NCI-H1105 treated with DMSO at 0.1 percent for 48 hours (cell line): ENCODE measurements around the gene DLL4.
"Not testable (repeated sequence)": the region's sequence is repeated elsewhere in the genome, so short reads cannot be mapped to it uniquely, and the experiment has no call there.

ENCODE experiments used
- DNase-seq: peaks from one replicate; lab custom pipeline; 2025; lab: John Stamatoyannopoulos, UW

The DLL4 gene

DNA sequence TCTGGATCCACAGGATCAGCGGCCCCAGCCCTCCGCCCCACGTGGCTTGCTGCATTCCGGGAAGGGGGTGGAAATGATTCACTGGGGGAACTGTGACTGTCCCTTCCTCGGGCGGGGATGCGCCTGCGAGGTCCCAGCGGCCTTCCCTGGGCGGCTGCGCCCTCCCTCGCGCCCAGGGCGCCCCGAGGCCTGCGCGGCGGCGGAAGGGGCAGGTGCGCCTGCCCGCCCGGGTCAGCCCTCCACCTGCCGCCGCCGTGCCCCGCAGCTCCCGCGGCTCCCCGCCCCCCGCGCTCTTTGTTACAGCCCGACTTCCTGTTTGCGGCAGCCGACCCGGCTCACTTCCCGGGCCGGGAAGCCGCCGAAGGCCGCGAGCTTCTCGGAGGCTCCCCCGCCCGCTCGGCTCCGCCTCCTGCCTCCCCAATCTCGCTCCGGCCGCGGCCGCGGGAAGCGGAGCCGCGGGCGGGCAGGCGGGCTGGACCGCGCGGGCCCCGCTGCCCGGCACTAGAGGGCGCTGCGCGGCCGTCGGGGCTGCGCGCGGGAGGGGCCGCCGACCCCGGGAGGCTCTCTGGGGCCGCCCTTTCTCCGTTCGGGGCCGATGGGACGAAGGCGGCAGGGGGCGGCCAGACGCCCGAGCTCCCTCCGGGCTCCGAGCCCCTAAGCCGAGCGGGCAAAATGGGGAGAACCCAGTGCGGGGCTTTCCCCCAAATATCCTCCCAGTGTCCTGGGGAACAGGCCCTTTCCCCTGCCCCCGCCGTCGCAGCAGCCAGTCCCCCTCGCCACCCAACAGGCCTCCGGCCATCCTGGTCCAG is 12.6 kb downstream of the DLL4 start:
- peak; percentile 61 for DNase-seq

DNA sequence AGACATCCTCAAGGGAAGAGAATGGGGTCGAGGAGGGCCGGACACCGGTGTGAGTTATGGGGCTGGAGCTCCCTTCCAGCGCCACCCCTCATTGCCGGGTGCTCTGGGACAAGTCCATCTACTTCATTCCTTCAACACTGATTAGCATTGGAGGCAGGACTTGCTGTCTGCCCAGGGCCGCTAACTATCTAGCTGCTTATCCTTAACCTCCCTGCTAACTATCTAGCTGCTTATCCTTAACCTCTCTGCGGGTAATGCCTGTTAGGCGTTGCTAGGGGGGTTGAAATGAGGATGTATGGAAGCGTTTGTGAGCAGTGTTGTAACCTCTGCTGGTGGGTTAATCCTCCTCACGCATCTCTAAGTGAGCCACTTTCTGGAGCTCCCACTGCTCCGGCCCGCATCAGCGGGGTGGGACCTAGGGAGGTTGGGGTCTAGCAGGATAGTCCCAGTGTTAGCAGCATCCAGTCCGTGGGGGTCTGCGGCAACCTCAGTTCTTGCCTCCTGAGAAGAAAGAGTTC is 13.3 kb downstream of the DLL4 start:
- DNase-seq: no peak

DNA sequence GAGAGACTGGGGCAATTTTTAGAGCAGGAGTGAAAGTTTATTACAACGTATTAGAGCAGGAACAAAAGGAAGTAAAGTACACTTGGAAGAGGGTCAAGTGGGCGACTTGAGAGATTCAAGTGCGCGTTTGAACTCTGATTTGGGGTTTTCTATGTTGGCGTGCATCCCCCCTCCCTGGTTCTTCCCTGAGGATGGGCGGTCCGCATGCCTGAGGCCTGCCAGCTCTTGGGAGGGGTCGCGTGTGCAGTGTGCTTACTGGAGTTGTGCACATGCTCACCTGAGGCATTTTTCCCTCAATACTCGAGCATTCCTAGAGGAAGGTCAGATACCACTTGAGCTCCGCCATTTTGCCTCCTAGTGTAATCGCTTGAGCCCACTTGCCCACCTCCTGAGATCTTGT is 13.7 kb downstream of the DLL4 start:
- no peak for DNase-seq

DNA sequence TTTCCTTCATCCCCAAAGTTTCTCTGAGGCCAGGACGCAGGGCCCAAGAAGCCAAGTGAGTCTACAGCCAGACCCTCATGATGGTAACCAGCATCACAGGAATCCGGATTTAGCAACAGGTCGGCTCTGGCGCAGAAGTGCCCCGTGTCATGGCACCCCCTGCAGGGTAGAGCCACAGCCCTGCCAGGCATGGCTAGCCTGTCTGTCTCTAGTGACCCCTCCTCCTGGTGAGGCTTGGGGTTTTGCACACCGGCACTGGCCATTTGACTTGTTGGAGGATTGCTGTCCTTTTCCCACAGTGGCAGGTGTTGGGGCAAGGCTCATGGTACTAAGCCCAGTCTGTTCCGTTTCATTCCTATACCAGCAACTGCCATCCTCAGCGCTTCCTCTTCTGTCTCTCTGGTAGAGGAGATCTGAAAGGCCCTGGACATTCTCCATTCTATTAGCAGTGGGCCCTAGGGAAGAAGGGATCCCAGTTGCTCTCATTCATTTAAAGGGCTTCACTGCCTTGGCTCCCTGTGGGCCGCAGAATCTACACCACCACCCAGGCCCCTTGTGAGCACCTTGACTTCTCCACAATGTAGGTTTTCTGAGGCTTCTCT is 14.7 kb downstream of the DLL4 start:
- no peak for DNase-seq

DNA sequence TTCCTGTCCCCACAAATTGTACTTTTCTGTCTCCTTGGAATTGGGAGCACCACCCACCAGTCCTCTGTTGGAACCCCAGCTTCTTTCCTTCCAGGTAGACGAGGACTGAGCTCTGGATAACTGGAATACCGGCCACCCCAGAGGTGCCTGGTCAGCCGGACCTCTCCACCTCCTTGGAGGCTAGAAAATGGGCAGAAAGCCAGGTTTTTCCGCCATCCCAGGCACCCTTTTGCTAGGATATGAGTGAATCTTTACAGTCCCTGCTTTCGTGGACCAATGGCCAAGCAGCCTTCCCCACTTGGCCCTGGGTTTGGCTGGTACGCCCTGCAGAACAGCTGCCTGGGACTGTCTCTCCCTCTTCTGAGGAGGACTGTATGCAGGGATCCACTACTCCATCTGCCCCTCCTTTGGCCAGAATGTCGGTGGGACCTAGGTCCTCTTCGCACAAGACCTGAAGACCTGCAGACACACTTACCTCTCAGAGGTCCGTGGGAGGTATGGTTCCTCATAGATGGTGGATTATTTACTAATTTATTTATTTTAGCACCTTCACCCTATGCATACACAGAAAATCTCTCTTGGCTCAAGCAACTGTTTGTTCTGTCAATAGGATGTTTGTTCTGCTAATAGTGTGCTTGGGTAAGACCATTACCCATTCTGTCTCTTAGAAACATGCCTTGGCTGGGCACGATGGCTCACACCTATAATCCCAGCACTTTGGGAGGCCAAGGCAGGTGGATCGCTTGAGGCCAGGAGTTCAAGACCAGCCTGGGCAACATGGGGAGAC is 15.6 kb downstream of the DLL4 start:
- no peak for DNase-seq

DNA sequence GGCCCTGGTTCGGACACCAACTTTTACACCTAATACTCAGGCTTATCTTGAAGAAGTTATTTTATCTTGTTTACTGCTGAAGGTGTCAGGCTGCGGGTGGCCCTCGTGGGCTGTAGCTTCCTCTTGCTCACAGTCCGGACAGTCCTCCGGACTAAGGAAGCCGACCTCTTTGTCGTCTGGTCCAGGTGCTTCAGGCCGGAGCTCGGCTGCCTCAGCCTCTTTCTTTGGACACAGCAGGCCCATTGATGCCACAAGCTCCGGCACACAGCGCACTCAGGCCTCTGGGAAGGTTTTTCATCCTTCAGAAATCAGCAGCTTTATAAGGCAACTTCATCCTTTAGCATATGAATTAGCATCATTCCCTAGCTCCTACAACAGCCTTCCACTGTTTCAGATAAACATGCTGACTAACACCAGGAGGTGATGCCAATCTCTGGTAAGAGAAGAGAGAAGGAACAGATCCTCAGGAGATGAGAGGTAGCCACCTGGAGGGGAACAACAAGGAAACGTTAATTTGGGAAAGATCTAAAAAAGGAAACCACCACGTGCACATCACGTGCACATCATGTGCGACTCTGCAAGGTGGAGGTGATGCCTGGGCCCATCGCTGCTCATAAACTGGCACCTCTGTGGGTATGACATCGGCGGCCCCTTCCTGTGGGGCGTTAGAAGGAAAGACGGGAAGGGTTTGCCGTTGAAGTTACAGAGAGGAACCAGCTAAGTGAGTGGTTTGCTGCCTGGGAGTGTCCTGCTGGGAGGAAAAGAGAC is 19.8 kb downstream of the DLL4 start:
- DNase-seq: no peak

DNA sequence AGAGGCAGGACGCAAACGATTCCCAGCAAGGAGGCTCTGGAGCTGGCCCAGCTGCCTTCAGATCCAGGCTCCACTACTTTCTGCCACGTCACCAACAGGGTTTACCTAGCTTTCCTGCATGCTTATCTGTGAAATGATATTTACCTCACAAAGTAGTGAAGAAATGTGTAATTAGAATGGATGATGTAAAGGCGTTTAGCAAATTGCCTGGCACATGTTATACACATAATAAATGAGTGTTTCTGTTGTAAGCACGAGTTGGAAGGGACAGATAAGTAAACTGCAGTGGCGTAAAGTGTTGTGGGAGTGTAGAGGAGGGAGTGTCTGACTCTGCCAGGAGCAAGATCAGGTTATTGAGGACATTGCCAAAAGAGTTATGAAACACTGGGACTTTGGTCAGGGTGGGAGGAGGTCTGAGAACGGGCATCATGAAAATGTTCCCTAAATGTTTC is 20.6 kb downstream of the DLL4 start:
- DNase-seq: no peak

DNA sequence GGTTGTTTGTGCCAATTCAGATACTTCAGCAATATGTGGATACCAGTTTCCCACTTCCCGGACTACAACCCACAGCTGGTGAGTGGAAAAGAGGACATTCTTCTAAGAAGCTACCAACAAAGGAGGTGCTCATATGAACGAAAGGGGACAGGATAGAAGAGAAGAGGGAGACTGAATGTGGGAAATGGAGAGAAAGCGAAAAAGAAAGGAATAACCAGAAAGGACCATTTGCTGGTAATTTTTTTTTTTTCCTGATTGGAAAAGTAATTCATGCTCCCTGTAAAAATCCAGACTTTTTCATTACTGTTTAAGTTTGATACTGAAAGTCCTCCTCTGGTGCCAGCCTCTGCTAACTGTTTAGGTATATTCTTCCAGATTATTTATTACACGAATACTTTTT is 22.6 kb downstream of the DLL4 start:
- no peak for DNase-seq

DNA sequence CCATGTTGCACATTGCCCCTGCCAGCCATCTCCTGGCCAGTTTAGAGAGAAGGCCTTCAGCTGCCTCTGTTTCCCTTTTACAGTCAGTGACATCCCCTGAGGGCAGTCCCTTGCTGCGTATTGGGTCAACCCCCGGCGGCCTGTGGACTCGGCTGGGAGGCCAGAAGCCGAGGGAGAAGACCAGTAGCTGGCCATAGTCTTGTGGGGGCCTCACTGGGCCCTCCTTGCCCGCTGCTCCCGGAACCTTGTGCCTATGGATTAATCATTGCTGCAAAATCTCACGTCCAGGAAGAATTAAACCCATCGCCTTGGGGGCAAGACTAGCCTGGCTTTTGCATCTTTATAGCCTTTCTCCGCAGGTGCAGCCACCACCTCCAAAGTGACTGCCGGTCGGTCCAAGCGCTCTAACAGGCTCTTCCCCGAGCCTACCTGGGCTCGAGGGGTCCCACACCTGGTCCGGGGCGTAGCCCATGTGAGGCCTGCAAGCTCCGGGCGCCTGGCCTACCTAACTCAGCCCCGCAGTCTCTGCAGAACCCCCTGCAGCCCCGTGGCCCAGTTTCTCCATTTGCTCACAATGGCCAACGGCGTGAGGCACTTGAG is 23.3 kb downstream of the DLL4 start:
- DNase-seq: no peak

DNA sequence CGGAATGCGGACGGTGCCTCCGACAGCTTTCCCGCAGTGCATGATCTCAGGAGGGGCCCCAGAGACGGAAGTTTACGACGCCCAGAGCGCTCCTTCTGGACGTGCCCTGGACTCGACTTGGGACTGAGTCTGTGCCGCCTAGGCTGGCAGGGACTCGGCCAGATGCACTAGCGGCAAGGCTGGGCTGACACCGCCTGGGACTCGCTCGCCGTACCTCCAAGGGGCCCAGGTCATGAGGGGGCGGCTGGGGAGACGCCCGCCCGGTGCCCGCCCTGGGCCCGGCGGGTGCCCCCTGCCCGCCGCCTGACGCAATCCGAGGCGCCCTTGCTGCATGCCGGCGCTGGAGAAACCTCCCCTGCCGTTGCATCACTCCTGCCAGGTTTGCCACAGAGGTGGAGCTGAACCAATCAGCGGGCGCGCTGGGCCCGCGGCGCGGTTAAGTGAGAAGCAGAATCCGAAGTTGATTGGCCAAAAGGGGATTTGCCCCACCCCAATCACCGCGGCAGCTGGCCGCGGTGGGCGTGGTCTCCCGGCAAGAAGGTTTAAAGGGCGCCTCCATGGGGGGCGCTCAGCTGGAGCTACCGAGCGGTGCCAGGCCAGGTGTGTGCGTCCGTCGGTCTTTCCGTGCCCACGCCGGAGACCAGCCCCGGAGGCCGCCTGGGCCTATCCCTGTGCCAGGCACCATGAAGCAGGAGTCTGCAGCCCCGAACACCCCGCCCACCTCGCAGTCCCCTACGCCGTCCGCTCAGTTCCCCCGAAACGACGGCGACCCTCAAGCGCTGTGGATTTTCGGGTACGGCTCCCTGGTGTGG is 24.0 kb downstream of the DLL4 start, which contains the start of gene CHAC1:
Gene CHAC1 (plus strand): TSS at position 571 of the 812 bp plus-strand sequence. CDS start 113 bp downstream, at position 684.
- peak; percentile 89 for DNase-seq

DNA sequence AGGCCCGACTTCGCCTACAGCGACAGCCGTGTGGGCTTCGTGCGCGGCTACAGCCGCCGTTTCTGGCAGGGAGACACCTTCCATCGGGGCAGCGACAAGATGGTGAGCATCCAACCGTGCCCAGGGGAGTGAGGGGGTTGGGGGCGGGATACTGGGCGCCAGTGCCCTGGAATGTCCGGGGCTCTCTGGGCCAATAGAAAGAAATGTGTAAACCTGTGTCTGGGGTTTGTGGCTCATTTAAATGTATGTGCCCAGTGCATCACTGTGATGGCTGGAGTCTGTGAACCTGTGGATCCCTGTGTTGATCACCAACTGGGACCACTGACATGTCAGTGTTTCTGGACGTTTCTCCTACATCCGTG is 24.6 kb downstream of the DLL4 start:
- no peak for DNase-seq

DNA sequence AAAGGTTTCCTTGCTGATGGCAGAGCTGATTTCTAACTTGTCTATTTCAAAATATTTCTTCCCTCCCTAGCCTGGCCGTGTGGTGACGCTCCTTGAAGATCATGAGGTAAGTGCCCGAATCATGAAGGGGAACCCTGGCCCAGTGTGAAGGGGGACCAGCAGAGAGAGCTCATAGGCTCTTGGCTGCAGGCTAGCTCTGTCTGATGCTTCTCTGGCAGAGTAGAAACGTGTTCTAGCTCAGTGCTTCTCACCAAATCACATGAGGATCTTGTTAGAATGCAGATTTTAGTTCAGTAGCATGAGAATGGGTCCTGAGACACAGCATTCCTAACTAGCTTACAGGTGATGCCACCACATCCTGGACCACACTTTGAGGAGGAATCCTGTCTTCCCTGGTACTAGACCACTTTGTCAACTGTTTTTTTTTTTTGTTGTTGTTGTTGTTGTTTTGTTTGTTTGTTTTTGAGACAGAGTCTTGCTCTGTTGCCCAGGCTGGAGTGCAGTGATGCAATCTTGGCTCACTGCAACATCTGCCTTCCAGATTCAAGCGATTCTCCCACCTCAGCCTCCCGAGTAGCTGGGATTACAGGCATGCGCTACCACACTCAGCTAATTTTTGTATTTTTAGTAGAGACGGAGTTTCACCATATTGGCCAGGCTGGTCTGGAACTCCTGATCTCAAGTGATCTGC is 25.2 kb downstream of the DLL4 start:
- DNase-seq: not testable (repeated sequence)

DNA sequence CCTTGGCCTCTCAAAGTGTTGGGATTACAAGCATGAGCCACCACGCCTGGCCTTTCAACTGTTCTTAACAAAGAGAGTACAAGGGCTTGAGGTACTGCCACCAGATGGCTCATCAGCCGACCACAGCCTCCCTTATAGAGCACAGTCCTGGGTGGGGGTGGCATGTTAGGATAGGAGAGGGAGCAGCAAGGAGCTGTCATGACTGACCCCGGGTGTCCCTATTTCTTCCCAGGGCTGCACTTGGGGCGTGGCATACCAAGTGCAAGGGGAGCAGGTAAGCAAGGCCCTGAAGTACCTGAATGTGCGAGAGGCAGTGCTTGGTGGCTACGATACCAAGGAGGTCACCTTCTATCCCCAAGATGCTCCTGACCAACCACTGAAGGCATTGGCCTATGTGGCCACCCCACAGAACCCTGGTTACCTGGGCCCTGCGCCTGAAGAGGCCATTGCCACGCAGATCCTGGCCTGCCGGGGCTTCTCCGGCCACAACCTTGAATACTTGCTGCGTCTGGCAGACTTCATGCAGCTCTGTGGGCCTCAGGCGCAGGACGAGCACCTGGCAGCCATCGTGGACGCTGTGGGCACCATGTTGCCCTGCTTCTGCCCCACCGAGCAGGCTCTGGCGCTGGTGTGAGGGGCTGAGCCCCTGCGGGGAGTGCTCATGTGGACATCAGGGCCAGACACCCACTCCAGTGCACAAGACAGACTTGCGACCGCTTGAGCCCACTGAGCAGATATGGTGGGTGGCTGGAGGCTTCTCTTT is 26.2 kb downstream of the DLL4 start:
- DNase-seq: no peak

DNA sequence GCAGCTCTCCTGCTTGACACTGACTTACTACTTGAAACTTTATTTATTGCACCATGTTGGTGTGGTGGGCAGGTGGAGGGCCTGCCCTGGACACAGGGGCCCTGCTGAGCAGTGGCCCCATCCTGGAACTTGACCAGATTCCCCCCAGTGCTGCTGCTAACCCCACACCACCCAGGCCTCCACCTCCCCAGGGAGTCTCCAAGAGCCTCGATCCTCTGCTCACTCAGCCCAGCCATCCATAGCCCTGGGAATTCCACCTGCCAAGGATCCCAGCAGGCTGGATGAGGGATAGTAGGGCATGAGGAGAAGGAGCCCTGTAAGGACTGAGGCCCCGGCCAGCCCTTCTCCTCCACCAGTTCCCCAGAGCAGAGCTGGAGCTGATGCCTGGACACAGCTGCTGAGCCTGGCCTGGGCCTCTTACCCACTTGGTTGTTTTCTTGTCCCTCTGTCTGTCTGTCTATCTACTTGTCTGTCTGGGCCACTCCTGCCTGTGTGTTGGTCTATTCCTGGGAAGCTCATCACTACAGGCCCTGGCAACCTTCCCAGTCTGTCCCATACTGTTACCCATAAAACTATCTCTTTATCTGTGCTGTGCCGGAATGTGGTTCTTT is 26.9 kb downstream of the DLL4 start:
- DNase-seq: no peak

DNA sequence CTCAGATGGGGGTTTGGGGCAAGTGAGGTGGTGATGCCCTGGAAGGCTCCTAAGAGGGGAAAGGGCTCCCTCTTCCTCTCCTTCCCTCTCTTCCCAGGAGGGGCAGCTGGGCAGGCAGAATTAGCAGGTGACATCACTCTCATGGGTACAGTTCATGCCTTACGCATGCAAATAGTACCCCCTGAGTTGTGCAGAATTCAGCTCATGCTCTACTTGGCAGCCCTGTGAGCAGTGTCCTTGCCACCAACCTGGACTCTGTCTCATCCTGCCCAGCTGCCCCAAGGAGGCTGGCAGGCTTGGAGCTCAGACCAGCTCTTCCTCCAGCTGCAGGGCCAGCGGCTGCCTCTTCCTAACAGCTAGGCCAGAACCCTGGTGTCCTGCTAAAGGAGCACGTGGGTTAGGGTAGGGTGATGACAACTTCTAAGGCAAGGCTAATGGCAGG is 27.4 kb downstream of the DLL4 start:
- DNase-seq: no peak

DNA sequence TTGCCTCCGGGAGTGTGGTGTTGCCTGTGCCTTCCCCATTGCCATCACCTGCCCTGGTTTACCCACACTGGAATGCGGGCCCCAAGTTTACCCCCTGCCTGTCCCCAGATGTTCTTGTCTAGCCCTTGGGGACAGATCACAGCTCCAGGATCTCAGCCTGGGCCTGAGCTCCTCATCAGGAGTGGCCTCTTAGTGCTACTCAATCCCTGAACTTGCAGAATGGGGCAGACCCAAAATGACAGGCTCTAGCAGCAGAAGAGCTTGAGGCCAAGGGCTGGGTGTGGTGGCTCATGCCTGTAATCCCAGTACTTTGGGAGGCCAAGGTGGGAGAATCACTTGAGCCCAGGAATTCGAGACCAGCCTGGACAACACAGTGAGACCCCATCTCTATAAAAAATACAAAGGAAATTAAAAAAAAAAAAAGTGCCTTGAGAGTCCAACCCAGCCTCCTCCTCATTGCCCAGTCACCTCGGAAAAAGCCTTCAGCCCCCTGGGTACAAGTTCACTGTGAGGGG is 28.0 kb downstream of the DLL4 start:
- DNase-seq: no peak

DNA sequence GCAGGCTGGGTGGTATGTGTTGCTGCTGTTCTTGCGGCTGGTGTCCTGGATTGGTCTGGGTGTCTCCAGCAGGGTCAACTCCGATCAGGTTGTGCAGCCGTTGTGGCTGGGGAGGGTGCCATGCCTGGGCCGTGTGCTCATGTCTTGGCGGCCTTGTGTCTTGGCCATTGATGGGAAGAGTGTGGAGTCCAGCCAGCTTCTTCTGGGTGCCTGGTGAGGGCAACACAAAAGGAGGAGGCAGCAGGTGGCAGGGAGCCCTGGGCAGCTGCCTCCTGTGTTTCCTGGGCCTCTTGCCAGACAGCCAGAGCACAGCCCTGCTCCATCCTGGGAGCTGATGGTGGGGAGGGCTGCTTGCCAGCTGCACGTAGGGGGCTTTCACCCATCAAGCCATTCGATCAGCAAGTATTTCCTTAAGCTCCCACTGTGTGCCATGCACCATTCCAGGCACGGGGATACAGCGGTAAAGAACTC is 28.5 kb downstream of the DLL4 start:
- peak; percentile 69 for DNase-seq

DNA sequence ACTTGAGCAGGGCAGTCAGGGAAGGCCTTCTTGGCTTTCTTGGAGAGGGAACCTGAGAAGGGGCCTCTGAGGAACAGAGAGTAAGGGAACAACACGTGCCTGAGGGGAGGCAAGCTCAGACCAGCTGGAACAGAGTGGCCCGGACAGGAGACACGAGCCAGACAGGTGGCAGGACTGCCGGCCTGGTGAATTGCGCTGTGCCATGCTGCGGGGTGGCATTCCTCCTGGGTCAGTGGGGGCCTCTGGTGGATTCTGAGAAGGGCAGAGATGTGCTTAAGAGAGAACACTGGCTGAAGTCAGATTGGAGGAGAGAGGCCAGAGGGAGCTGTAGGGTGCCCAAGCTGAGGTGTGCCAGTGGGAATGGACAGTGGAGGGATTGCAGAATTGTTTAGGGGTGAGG is 29.0 kb downstream of the DLL4 start:
- DNase-seq: no peak
